Neural progenitor cell (in vitro differentiated cells): ENCODE data around the gene UNC13C. TPM values are rescaled to one million over a fixed set of nuclear protein-coding genes. Genes with fewer than 3 reads are reported as not detected.

Experiments
- DNase-seq: peaks from one replicate; pipeline ENCODE4 v3.0.0-alpha.2; 2016; ENCODE audit warnings: low spot score
- H2AFZ ChIP-seq: fragments of 200-600 bp; sonication (generic); replicated peaks from 2 replicates; pipeline ENCODE4 v1.6.1; 2016; ENCODE audit warnings: antibody characterized with exemption
- H3F3A ChIP-seq: fragments of 200-600 bp; sonication (generic); 2 replicates; pipeline ENCODE4 v1.6.1; 2016; ENCODE audit warnings: antibody characterized with exemption, low read depth
- H3K27ac ChIP-seq: fragments of 200-600 bp; sonication (generic); 2 replicates; pipeline ENCODE4 v1.5.1; 2016; ENCODE audit warnings: mild to moderate bottlenecking
- H3K27me3 ChIP-seq: fragments of 200-600 bp; sonication (generic); 2 replicates; pipeline ENCODE4 v1.6.1; 2016; ENCODE audit warnings: mild to moderate bottlenecking, moderate library complexity
- H3K36me3 ChIP-seq: fragments of 200-600 bp; sonication (generic); 2 replicates; pipeline ENCODE4 v1.5.1; 2016
- H3K4me1 ChIP-seq: fragments of 200-600 bp; sonication (generic); 2 replicates; pipeline ENCODE4 v1.6.1; 2016; ENCODE audit warnings: mixed run types
- H3K4me2 ChIP-seq: fragments of 200-600 bp; sonication (generic); 2 replicates; pipeline ENCODE4 v1.6.1; 2016
- H3K4me3 ChIP-seq: fragments of 200-600 bp; sonication (generic); 2 replicates; pipeline ENCODE4 v1.5.1; 2016
- H3K79me2 ChIP-seq: fragments of 200-600 bp; sonication (generic); 2 replicates; pipeline ENCODE4 v1.6.1; 2016; ENCODE audit warnings: low read depth
- H3K9ac ChIP-seq: fragments of 200-600 bp; sonication (generic); 2 replicates; pipeline ENCODE4 v1.6.1; 2016
- H3K9me3 ChIP-seq: fragments of 200-600 bp; sonication (generic); 2 replicates; pipeline ENCODE4 v1.5.1; 2016; ENCODE audit warnings: low read depth
- H4K20me1 ChIP-seq: fragments of 200-600 bp; sonication (generic); 2 replicates; pipeline ENCODE4 v1.6.1; 2016; ENCODE audit warnings: low read depth
- H3K27ac Mint-ChIP-seq: 3 replicates; pipeline ENCODE4 v1.8.0; 2021; ENCODE audit warnings: mixed read lengths
- H3K27me3 Mint-ChIP-seq: 2 replicates; pipeline ENCODE4 v1.8.0; 2022; ENCODE audit warnings: low read depth, mild to moderate bottlenecking, inconsistent platforms, moderate library complexity, mixed read lengths; ENCODE audit not compliant: insufficient read depth
- H3K36me3 Mint-ChIP-seq: 3 replicates; pipeline ENCODE4 v1.8.0; 2021; ENCODE audit warnings: mixed read lengths
- H3K4me1 Mint-ChIP-seq: 3 replicates; pipeline ENCODE4 v1.8.0; 2021; ENCODE audit warnings: mixed read lengths
- H3K4me3 Mint-ChIP-seq: 3 replicates; pipeline ENCODE4 v1.8.0; 2021; ENCODE audit warnings: mild to moderate bottlenecking, moderate library complexity, mixed read lengths
- H3K9me3 Mint-ChIP-seq: 3 replicates; pipeline ENCODE4 v1.8.0; 2020; ENCODE audit warnings: mixed read lengths
- EZH2 ChIP-seq: fragments of 200-600 bp; sonication (generic); IDR thresholded peaks from 2 replicates; pipeline ENCODE4 v1.6.1; 2017; ENCODE audit warnings: antibody characterized with exemption, mild to moderate bottlenecking, moderate library complexity
- EZH2phosphoT487 ChIP-seq: fragments of 200-600 bp; sonication (generic); IDR thresholded peaks from 2 replicates; pipeline ENCODE4 v1.6.1; 2017; ENCODE audit warnings: antibody characterized with exemption
- total RNA-seq: library from RNA; depleted of rRNA; stranded (reverse); fragments of >200 nt; gene quantifications from 2 replicates; pipeline ENCODE4 v1.2.3, GENCODE V29; 2015; ENCODE audit warnings: low replicate concordance
- TF ChIP-seq, protein P1 (sequence below): fragments of 200-600 bp; sonication (generic); IDR thresholded peaks from 2 replicates; pipeline ENCODE4 v1.5.1; 2017; ENCODE audit warnings: antibody characterized with exemption, mild to moderate bottlenecking

Gene UNC13C
- total RNA-seq, 1 donor from 2014 or later = not detected

- Histone ChIP-seq H3K9ac (no peak overlapping the region), H3K36me3 (no peaks in the 10 kb centered on the region), H3K9me3 (peaks cover 5% of the 10 kb centered on the region), H3K4me3 (no peak overlapping the region), H3K4me1 (no peaks in the 10 kb centered on the region), H2AFZ (no peak overlapping the region), H3K27me3 (no peaks in the 10 kb centered on the region), H4K20me1 (no peaks in the 10 kb centered on the region), H3K4me2 (no peak overlapping the region), H3F3A (no peaks in the 10 kb centered on the region), H3K27ac (no peak overlapping the region), H3K79me2 (no peaks in the 10 kb centered on the region)
- H3K4me3 Mint-ChIP-seq = no peak overlapping the region
- TF ChIP-seq, protein P1, sequence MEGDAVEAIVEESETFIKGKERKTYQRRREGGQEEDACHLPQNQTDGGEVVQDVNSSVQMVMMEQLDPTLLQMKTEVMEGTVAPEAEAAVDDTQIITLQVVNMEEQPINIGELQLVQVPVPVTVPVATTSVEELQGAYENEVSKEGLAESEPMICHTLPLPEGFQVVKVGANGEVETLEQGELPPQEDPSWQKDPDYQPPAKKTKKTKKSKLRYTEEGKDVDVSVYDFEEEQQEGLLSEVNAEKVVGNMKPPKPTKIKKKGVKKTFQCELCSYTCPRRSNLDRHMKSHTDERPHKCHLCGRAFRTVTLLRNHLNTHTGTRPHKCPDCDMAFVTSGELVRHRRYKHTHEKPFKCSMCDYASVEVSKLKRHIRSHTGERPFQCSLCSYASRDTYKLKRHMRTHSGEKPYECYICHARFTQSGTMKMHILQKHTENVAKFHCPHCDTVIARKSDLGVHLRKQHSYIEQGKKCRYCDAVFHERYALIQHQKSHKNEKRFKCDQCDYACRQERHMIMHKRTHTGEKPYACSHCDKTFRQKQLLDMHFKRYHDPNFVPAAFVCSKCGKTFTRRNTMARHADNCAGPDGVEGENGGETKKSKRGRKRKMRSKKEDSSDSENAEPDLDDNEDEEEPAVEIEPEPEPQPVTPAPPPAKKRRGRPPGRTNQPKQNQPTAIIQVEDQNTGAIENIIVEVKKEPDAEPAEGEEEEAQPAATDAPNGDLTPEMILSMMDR = no peak
- TF ChIP-seq EZH2 (no peak), EZH2phosphoT487 (no peak)
- H3K27me3 Mint-ChIP-seq = peaks cover 2% of the 10 kb centered on the region
- no peaks in the 10 kb centered on the region for H3K4me1 Mint-ChIP-seq
- H3K9me3 Mint-ChIP-seq = no peaks in the 10 kb centered on the region
- no peak for DNase-seq
- H3K27ac Mint-ChIP-seq = no peak overlapping the region
- no peaks in the 10 kb centered on the region for H3K36me3 Mint-ChIP-seq
Measured at GRCh38 chr15:54559405-54560069, 581.3 kb downstream of the UNC13C start.

- TF ChIP-seq EZH2phosphoT487 = no peak
- TF ChIP-seq, protein P1 = no peak
- TF ChIP-seq EZH2 = no peak
- H3K4me3 ChIP-seq = no peak overlapping the region
- no peak overlapping the region for H3K4me2 ChIP-seq
- Mint-ChIP-seq H3K27me3 (peaks cover under 1% of the 10 kb centered on the region), H3K27ac (no peak overlapping the region), H3K36me3 (no peaks in the 10 kb centered on the region), H3K9me3 (no peaks in the 10 kb centered on the region), H3K4me3 (no peak overlapping the region), H3K4me1 (no peaks in the 10 kb centered on the region)
- no peaks in the 10 kb centered on the region for H3K36me3 ChIP-seq
- no peak overlapping the region for H2AFZ ChIP-seq
- no peaks in the 10 kb centered on the region for H3K79me2 ChIP-seq
- H3K4me1 ChIP-seq = no peaks in the 10 kb centered on the region
- peaks cover 5% of the 10 kb centered on the region for H3K9me3 ChIP-seq
- no peaks in the 10 kb centered on the region for H4K20me1 ChIP-seq
- no peaks in the 10 kb centered on the region for H3F3A ChIP-seq
- no peak for DNase-seq
- no peaks in the 10 kb centered on the region for H3K27me3 ChIP-seq
- no peak overlapping the region for H3K27ac ChIP-seq
- H3K9ac ChIP-seq = no peak overlapping the region
Measured at GRCh38 chr15:54560417-54560816, 582.2 kb downstream of the UNC13C start.

GRCh38 chr15:54564166-54564565, 585.9 kb downstream of the UNC13C start:
- Histone ChIP-seq H3K4me1 (no peaks in the 10 kb centered on the region), H3K79me2 (no peaks in the 10 kb centered on the region), H2AFZ (no peak overlapping the region), H3K36me3 (no peaks in the 10 kb centered on the region), H3F3A (no peaks in the 10 kb centered on the region), H4K20me1 (no peaks in the 10 kb centered on the region), H3K27ac (no peak overlapping the region), H3K27me3 (no peaks in the 10 kb centered on the region), H3K4me2 (no peak overlapping the region), H3K4me3 (no peak overlapping the region), H3K9me3 (peaks cover 6% of the 10 kb centered on the region), H3K9ac (no peak overlapping the region)
- H3K4me1 Mint-ChIP-seq = no peaks in the 10 kb centered on the region
- DNase-seq = no peak
- H3K36me3 Mint-ChIP-seq = no peaks in the 10 kb centered on the region
- no peaks in the 10 kb centered on the region for H3K9me3 Mint-ChIP-seq
- no peak overlapping the region for H3K27ac Mint-ChIP-seq
- TF ChIP-seq, protein P1 = no peak
- TF ChIP-seq EZH2 (no peak), EZH2phosphoT487 (no peak)
- H3K27me3 Mint-ChIP-seq = no peaks in the 10 kb centered on the region
- no peak overlapping the region for H3K4me3 Mint-ChIP-seq
